Midbrain (tissue), 1 donor: Measurements from ENCODE around the gene TAOK3.
"Not testable (repeated sequence)": the region's sequence is repeated elsewhere in the genome, so short reads cannot be mapped to it uniquely, and the experiment has no call there.

Experiments used
- DNase-seq: peaks from one replicate; lab custom pipeline; 2025; lab: John Stamatoyannopoulos, UW

TAOK3 gene

DNA sequence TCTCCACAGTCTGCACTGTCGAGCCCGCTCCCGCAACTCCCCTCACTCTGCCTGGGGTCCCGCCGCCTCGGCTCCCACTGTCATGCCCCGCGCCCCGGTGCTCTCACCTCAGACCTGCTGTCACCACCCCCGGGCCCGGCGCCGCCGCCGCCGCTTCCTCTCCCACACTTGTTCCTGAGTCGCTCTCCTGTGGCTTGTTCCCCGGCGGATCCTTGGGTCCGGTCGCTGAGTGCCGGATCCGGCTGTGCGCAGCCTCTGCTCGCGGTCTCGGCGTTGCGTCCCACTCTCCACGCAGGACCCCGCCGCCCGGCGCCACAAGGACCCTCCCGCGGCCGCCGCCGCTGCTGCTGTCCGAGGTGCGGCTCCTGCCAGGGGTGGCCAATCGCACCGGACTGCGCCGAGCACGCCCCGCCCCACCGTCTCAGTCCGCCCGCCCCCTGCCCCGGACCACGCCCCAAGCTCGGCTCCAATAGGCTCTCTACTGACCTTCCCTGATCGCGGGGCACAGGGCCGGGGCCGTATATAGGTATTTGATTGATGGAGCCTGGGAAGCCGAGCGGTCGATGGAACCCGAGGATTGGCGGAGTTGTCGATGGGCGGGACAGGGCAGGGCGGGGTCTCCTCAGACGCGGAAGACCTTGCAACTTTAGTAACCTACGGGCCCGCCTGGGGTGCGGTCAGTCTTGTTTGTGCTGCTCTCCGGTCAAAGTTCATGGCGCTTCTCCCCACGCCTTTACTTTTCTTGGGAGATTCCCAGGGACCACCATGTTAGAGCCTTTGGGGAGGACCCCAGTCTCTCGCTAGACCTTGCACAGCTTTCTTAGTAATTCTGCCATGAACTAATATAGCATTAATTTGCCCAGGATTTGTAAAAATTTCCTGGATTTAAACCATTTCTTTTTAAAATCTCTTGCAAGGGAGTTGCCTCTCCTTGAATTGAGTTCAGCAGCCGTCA lies at the start of gene TAOK3:
TAOK3 (minus strand) TSS at position 367 of the 955 bp plus-strand sequence. CDS start 117,340 bp downstream, outside the sequence.
- DNase-seq, result peak; percentile 98

DNA sequence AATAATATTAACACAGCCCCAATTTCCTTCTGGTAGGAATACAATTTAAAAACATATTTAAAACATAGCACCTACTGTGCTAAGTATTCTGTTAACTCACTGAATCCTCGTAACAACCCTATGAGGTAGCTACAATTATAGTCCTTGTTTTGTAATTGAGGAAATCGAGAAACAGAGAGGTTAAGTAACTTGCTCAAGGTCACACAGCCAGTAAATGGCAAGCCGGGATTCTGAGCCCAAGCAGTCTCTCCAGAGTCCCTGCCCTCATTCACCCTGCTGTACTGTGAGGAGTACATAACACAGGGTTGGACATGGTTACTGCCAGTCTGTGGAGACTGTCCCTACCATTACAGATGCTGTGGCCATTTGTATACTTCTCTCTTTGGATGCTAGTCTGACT lies 48.0 kb upstream of the TAOK3 start:
- DNase-seq, result no peak

DNA sequence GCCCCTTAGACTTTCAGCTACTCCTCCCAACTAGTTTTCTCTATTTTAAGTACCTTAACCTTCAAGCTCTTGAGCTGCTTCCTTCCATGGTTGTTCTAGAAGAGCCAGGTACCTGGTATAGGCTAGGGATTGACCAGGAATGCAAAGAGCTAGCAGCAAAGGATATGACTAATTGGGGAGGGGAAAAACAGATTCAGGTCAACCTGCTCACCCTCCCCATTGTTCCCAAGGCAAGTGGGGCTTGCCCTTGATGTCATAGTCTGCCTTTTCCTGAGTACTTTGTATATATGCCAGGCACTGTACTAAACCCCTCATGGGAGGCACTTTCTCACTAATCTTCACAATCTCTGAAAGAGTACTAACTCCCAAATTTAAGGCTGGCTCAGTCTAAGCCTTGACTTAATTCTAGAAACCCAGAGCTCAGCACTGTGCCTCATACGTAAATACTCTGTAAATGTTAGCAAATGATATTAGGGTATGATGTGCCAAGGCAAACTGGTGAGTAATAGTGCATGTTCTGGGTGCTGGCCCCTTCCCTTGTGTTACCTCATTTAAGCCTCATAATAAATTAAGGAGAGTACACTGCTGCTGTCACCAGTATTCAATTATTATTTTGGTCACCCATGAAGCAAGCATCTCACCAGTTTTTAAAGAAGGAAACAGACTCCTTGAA lies 45.8 kb upstream of the TAOK3 start:
- DNase-seq, result no peak

DNA sequence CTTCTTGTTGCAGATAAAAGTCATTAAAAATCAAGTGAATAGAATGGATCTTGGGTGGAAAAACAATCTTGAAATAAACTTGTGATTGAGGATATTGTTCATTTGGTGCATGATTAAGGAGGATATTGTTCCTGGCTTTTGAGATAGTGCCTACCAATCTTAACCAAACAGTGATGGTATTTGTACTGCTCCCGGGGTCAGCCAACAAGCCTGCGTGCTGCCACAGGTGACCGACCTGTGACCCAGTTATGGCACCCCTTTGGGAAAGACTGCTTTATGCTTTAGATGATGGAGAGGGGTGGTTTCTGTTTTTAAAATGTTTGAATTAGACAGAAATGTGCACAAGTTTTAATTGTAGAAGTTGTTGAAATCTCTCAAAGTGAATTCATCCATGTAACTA lies 45.2 kb upstream of the TAOK3 start:
- no peak for DNase-seq

- DNase-seq, result no peak
Measured at GRCh38 chr12:118409834-118410233, 37.1 kb upstream of the TAOK3 start.

DNA sequence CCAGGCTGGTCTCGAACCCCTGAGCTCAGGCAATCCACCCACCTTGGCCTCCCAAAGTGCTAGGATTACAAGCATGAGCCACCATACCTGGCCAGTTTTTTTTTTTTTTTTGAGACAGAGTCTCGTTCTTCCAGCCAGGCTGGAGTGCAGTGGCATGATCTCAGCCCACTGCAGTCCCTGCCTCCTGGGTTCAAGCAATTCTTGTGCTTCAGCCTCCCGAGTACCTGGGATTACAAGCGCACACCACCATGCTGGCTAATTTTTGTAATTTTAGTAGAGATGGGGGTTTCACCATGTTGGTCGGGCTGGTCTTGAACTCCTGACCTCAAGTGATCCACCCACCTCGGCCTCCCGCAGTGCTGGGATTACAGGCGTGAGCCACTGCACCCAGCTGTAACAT lies 35.5 kb upstream of the TAOK3 start:
- DNase-seq, result not testable (repeated sequence)

GRCh38 chr12:118404876-118405521 lies 32.3 kb upstream of the TAOK3 start:
- peak; percentile 54 for DNase-seq

- no peak for DNase-seq
Measured at GRCh38 chr12:118402251-118402650, 29.5 kb upstream of the TAOK3 start.

DNA sequence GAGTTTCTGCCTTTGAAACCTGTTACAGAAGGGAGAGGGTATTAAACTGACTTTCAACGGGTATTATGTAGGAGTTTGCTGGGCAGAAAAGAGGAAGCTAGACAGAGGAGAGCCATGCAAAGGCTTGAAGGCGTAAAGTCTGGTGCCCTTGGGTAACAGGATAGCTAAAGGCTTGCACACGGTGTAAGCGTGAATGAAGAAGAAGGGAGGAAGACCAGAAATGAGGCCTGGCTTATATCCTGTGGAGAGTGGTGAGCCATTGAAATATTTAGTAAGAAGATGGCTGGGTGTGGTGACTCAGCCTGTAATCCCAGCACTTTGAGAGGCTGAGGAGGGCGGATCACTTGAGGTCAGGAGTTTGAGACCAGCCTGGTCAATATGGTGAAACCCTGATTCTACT lies 26.2 kb upstream of the TAOK3 start:
- DNase-seq, result no peak

- no peak for DNase-seq
Measured at GRCh38 chr12:118398524-118398923, 25.8 kb upstream of the TAOK3 start.

DNA sequence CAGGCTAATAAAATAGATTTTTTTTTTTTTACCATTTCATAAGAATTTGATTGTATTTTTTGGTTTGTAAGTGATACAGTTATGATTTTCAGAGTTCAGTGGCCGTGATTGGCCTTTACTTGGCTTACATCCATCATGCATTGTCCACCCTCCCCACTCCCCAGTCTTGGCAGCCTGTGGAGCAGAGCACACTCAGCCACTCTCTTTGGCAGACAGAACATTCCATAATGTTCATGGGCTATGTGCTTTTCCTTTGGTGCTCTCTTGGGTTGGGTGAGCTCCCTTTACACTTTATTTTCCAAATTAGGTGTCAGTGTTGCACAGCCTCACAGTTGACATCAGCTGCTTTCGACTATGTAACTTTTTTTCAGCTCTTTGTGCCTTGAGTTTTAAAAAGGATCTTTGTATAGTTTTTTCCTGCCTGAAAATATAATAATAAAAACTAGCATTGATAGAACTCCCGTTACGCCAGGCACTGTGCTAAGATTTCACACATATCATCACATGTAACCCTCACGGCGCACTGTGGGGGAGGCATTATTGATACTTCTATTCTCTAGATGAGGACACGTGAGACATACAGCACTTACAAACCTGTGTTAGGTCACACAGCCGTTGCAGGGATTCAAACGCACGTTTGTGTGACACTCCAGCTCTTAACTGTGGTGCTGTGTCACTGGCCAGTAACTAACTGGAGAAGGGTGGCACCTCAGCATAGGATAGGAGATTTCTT lies 25.2 kb upstream of the TAOK3 start:
- no peak for DNase-seq

GRCh38 chr12:118391836-118392235 lies 19.1 kb upstream of the TAOK3 start:
- no peak for DNase-seq

DNA sequence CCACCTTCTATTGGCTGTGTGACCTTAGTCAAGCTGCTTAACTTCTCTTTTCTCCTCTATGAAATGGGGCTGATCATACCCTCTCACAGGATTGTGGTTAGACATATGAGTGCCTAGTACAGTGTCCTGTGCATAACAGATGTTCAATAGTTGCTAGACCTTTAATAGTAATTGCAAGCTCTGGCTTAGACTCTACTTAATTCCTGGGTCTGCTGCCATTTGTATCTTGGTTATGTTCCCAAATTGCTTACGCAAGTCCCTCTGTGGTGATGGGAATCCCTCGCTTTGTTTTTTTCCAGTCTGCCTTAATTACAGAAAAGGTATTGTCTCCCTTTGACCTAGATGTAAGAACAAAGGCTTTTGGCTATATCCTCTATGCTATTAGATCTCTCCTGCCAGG lies 18.7 kb upstream of the TAOK3 start:
- peak; percentile 36 for DNase-seq

DNA sequence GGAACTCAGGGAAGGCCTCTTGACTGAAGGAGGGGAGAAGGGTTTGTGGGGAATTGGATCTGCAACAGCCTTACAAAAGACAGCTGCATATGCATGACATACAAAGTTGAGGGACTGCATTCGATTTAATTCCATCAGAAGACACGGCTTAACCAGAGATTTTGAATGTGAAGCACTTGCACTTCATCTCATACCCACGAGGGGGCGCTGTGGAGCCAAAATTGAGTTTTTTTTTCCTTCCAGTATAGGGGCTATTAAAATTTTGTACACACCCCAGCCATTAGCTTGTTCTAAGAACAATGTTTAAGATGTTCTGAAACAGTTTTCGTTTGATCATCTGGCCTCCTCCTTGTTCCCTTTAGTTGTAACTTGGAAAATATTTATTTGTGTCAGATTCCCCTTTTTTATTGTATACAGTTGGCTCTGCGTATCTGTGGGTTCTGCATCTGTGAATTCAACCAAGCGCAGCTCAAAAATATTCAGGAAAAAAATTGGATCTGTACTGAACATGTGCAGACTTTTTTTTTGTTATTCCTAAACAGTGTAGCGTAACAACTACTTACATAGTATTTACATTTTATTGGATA lies 5.3 kb upstream of the TAOK3 start:
- DNase-seq, result peak; percentile 82

GRCh38 chr12:118377021-118377883 lies 4.5 kb upstream of the TAOK3 start:
- DNase-seq, result no peak

GRCh38 chr12:118376089-118377020 lies 3.6 kb upstream of the TAOK3 start, which contains the start of gene SUDS3:
SUDS3 (plus strand) TSS chr12:118376555; CDS start chr12:118376692, 137 bp downstream.
- peak; percentile 93 for DNase-seq

- DNase-seq, result peak; percentile 69
Measured at GRCh38 chr12:118375348-118375747, 2.6 kb upstream of the TAOK3 start.

GRCh38 chr12:118374909-118375308 lies 2.2 kb upstream of the TAOK3 start:
- no peak for DNase-seq

DNA sequence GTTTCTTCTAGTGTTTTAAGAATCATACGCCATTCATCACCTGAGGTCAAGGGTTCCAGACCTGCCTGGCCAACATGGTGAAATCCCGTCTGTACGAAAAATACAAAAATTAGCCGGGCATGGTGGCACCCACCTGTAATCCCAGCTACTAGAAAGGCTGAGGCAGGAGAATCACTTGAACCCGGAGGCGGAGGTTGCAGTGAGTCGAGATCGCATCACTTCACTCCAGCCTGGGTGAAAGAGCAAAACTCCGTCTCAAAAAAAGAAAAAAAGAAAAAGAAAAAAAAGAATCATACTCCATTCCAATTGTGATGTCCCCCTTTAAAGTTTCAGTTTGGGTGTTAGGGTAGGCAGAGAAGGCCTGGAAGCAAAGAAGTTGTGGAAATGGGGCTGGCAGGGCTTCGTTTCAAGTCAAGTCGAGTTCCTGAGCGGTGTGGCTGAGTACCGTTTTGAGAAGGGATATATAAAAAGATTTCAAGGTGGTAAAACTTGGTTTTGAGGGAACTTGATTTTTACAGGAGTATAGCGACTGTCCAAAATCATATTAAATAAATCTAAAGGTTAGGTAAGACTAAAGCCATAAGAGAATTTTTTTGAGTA lies 1.5 kb upstream of the TAOK3 start:
- no peak for DNase-seq
